ENCODE measurements around the gene MTHFD2L. TPM values are rescaled to one million over a fixed set of nuclear protein-coding genes. Genes with fewer than 3 reads are reported as not detected.

The MTHFD2L gene
- total and polyA plus RNA-seq, 9 of the 15 experiments (the other 6 are each of a cell fraction or from before 2014, with no cell fraction given): 10.0 to 39.0 (median 26.0) TPM

DNA sequence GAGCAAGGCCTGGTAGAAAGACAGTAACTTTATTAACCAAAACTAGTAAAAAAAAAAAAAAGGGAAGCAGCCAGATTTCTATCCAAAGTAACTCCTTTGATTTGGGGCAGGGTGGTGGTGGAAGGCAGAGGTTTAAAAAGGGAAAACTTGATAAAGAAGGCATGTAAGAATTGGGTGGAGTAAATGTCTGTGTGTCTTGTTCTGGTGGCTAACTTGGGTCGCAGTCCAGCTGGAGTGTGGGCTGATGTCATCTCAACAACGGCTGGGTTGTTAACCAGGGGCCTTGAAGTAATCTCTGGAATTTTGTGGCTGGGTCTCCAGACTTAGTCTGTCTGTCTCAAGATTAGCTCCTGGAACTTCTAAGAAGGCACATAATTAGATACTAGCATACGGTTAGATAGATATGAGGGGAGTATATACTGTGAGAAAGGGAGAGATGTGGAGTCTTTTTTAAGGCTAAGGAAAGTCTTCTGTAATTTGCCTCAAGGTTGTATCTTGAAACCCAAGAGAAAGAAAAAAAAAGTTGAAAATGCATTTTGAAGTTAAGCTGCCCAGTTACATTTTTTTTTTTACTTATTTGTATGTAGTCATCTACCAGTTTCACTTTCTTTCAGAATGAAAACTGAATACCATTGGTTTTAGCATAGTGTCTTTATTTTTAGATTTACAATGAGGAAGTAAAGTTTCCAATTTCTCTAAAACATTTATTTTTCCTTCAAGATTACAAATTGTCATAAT is 48.3 kb downstream of the MTHFD2L start (continued):
- TF ChIP-seq EP300 (IDR thresholded peaks at IDR 0.05; ENCODE audit: low read length) (peak; percentile 64; the same call in 1 of the 2 replicates), ZNF79 (CRISPR knock-in tag; IDR thresholded peaks at IDR 0.05; ENCODE audit: low read depth) (no peak), CREBBP (IDR thresholded peaks at IDR 0.05; ENCODE audit: low read depth, low read length) (no peak), JUND (IDR thresholded peaks at IDR 0.05; ENCODE audit: borderline replicate concordance, low read depth, low read length) (peak; percentile 86), JUND (tag; IDR thresholded peaks at IDR 0.05; ENCODE audit: borderline replicate concordance, low read depth, low read length) (peak; percentile 79; the same call in 2 of the 3 replicates), TCF3 (CRISPR knock-in tag; IDR thresholded peaks at IDR 0.05) (peak; percentile 89), ESRRB (CRISPR knock-in tag; IDR thresholded peaks at IDR 0.05; ENCODE audit: borderline replicate concordance) (no peak), KDM1A (IDR thresholded peaks at IDR 0.05) (peak; percentile 86 to 88; a peak in 3 of 4 replicates)
- TF ChIP-seq, protein P1, sequence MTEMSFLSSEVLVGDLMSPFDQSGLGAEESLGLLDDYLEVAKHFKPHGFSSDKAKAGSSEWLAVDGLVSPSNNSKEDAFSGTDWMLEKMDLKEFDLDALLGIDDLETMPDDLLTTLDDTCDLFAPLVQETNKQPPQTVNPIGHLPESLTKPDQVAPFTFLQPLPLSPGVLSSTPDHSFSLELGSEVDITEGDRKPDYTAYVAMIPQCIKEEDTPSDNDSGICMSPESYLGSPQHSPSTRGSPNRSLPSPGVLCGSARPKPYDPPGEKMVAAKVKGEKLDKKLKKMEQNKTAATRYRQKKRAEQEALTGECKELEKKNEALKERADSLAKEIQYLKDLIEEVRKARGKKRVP (CRISPR knock-in tag; IDR thresholded peaks at IDR 0.05): no peak
- TF ChIP-seq, protein P2, sequence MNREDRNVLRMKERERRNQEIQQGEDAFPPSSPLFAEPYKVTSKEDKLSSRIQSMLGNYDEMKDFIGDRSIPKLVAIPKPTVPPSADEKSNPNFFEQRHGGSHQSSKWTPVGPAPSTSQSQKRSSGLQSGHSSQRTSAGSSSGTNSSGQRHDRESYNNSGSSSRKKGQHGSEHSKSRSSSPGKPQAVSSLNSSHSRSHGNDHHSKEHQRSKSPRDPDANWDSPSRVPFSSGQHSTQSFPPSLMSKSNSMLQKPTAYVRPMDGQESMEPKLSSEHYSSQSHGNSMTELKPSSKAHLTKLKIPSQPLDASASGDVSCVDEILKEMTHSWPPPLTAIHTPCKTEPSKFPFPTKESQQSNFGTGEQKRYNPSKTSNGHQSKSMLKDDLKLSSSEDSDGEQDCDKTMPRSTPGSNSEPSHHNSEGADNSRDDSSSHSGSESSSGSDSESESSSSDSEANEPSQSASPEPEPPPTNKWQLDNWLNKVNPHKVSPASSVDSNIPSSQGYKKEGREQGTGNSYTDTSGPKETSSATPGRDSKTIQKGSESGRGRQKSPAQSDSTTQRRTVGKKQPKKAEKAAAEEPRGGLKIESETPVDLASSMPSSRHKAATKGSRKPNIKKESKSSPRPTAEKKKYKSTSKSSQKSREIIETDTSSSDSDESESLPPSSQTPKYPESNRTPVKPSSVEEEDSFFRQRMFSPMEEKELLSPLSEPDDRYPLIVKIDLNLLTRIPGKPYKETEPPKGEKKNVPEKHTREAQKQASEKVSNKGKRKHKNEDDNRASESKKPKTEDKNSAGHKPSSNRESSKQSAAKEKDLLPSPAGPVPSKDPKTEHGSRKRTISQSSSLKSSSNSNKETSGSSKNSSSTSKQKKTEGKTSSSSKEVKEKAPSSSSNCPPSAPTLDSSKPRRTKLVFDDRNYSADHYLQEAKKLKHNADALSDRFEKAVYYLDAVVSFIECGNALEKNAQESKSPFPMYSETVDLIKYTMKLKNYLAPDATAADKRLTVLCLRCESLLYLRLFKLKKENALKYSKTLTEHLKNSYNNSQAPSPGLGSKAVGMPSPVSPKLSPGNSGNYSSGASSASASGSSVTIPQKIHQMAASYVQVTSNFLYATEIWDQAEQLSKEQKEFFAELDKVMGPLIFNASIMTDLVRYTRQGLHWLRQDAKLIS (CRISPR knock-in tag; IDR thresholded peaks at IDR 0.05): no peak
- TF ChIP-seq, protein P3, sequence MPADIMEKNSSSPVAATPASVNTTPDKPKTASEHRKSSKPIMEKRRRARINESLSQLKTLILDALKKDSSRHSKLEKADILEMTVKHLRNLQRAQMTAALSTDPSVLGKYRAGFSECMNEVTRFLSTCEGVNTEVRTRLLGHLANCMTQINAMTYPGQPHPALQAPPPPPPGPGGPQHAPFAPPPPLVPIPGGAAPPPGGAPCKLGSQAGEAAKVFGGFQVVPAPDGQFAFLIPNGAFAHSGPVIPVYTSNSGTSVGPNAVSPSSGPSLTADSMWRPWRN (IDR thresholded peaks at IDR 0.05; ENCODE audit: low read depth): no peak
- TF ChIP-seq, protein P4, sequence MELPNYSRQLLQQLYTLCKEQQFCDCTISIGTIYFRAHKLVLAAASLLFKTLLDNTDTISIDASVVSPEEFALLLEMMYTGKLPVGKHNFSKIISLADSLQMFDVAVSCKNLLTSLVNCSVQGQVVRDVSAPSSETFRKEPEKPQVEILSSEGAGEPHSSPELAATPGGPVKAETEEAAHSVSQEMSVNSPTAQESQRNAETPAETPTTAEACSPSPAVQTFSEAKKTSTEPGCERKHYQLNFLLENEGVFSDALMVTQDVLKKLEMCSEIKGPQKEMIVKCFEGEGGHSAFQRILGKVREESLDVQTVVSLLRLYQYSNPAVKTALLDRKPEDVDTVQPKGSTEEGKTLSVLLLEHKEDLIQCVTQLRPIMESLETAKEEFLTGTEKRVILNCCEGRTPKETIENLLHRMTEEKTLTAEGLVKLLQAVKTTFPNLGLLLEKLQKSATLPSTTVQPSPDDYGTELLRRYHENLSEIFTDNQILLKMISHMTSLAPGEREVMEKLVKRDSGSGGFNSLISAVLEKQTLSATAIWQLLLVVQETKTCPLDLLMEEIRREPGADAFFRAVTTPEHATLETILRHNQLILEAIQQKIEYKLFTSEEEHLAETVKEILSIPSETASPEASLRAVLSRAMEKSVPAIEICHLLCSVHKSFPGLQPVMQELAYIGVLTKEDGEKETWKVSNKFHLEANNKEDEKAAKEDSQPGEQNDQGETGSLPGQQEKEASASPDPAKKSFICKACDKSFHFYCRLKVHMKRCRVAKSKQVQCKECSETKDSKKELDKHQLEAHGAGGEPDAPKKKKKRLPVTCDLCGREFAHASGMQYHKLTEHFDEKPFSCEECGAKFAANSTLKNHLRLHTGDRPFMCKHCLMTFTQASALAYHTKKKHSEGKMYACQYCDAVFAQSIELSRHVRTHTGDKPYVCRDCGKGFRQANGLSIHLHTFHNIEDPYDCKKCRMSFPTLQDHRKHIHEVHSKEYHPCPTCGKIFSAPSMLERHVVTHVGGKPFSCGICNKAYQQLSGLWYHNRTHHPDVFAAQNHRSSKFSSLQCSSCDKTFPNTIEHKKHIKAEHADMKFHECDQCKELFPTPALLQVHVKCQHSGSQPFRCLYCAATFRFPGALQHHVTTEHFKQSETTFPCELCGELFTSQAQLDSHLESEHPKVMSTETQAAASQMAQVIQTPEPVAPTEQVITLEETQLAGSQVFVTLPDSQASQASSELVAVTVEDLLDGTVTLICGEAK (IDR thresholded peaks at IDR 0.05): peak; percentile 73
- TF ChIP-seq, protein P4 (CRISPR knock-in tag; IDR thresholded peaks at IDR 0.05): no peak

Measured in K562 (cell line).